SH-SY5Y (cell line): ENCODE measurements around the gene ZPR1.

Experiments
- GATA2 ChIP-seq: IDR thresholded peaks from 2 replicates; pipeline ENCODE4 v1.6.1; 2011; ENCODE audit warnings: mild to moderate bottlenecking, low read depth, low read length
- GATA3 ChIP-seq: IDR thresholded peaks from 2 replicates; pipeline ENCODE4 v1.6.1; 2011; ENCODE audit warnings: low read depth, mild to moderate bottlenecking, low read length, moderate library complexity

The ZPR1 gene

GRCh38 chr11:116808262-116809175 is 20.7 kb upstream of the ZPR1 start:
- TF ChIP-seq GATA2 (no peak), GATA3 (no peak)

- TF ChIP-seq GATA3 (no peak), GATA2 (no peak)
These were observed 19.9 kb upstream of the ZPR1 start for GRCh38 chr11:116807601-116808261.

GRCh38 chr11:116804001-116804400 is 16.2 kb upstream of the ZPR1 start:
- no peak for TF ChIP-seq GATA3
- no peak for TF ChIP-seq GATA2

- no peak for TF ChIP-seq GATA3
- no peak for TF ChIP-seq GATA2
These were observed 12.8 kb upstream of the ZPR1 start for GRCh38 chr11:116800610-116801009.

GRCh38 chr11:116798368-116798767 is 10.5 kb upstream of the ZPR1 start:
- TF ChIP-seq GATA3 (no peak), GATA2 (no peak)

- TF ChIP-seq GATA2: no peak
- TF ChIP-seq GATA3: no peak
These were observed 10.0 kb upstream of the ZPR1 start for GRCh38 chr11:116797816-116798215.

GRCh38 chr11:116796548-116796947 is 8.7 kb upstream of the ZPR1 start:
- no peak for TF ChIP-seq GATA3
- TF ChIP-seq GATA2: no peak

- no peak for TF ChIP-seq GATA3
- TF ChIP-seq GATA2: no peak
These were observed 7.0 kb upstream of the ZPR1 start for GRCh38 chr11:116794851-116795250.

GRCh38 chr11:116793772-116794097 is 5.9 kb upstream of the ZPR1 start:
- TF ChIP-seq GATA2 (no peak), GATA3 (no peak)

- TF ChIP-seq GATA2 (no peak), GATA3 (no peak)
These were observed 5.3 kb upstream of the ZPR1 start for GRCh38 chr11:116792869-116793771.

- TF ChIP-seq GATA2: no peak
- no peak for TF ChIP-seq GATA3
These were observed 4.5 kb upstream of the ZPR1 start for GRCh38 chr11:116792144-116792868.

GRCh38 chr11:116791813-116792143 is 4.0 kb upstream of the ZPR1 start, which contains the start of gene APOA5:
APOA5 (minus strand) TSS chr11:116791879; CDS start chr11:116791860, 19 bp downstream.
- no peak for TF ChIP-seq GATA3
- no peak for TF ChIP-seq GATA2

GRCh38 chr11:116791002-116791812 is 3.4 kb upstream of the ZPR1 start:
- TF ChIP-seq GATA3 (no peak), GATA2 (no peak)
